GM08714 (cell line): ENCODE results near the gene RNF144A.

Experiments used
- H3K4me3 ChIP-seq: fragments of 200-500 bp; sonication (Bioruptor generic); 2 replicates; pipeline ENCODE4 v1.5.1; 2014; ENCODE audit warnings: mild to moderate bottlenecking, low read length, inconsistent platforms
- ZNF274 ChIP-seq: IDR thresholded peaks from 2 replicates; pipeline ENCODE4 v1.6.1; 2012; ENCODE audit warnings: mild to moderate bottlenecking, low read depth, low read length

The RNF144A gene

GRCh38 chr2:6977113-6977741 is 60.0 kb downstream of the RNF144A start:
- H3K4me3 ChIP-seq: no peak overlapping the region
- TF ChIP-seq ZNF274: no peak

- no peak overlapping the region for H3K4me3 ChIP-seq
- no peak for TF ChIP-seq ZNF274
Observed at GRCh38 chr2:6977786-6978185, 60.6 kb downstream of the RNF144A start.

- TF ChIP-seq ZNF274: no peak
- no peak overlapping the region for H3K4me3 ChIP-seq
Observed at GRCh38 chr2:6978991-6979390, 61.8 kb downstream of the RNF144A start.

- no peak overlapping the region for H3K4me3 ChIP-seq
- no peak for TF ChIP-seq ZNF274
Observed at GRCh38 chr2:6982449-6982848, 65.2 kb downstream of the RNF144A start.

GRCh38 chr2:6982934-6983589 is 65.8 kb downstream of the RNF144A start:
- no peak overlapping the region for H3K4me3 ChIP-seq
- TF ChIP-seq ZNF274: no peak

- TF ChIP-seq ZNF274: no peak
- no peak overlapping the region for H3K4me3 ChIP-seq
Observed at GRCh38 chr2:6986301-6986911, 69.2 kb downstream of the RNF144A start.

GRCh38 chr2:6986912-6987361 is 69.7 kb downstream of the RNF144A start:
- no peak overlapping the region for H3K4me3 ChIP-seq
- TF ChIP-seq ZNF274: no peak

- H3K4me3 ChIP-seq: no peak overlapping the region
- no peak for TF ChIP-seq ZNF274
Observed at GRCh38 chr2:6990871-6991270, 73.7 kb downstream of the RNF144A start.

GRCh38 chr2:6992794-6993228 is 75.6 kb downstream of the RNF144A start:
- TF ChIP-seq ZNF274: no peak

GRCh38 chr2:6993229-6993640 is 76.0 kb downstream of the RNF144A start:
- no peak overlapping the region for H3K4me3 ChIP-seq
- TF ChIP-seq ZNF274: no peak

More at GRCh38 chr2:6992794-6993228, 75.6 kb downstream of the RNF144A start:
- H3K4me3 ChIP-seq: no peak overlapping the region

- H3K4me3 ChIP-seq: no peak overlapping the region
- no peak for TF ChIP-seq ZNF274
Observed at GRCh38 chr2:6993936-6994335, 76.7 kb downstream of the RNF144A start.

- H3K4me3 ChIP-seq: no peak overlapping the region
- TF ChIP-seq ZNF274: no peak
Observed at GRCh38 chr2:6994536-6995128, 77.4 kb downstream of the RNF144A start.

- no peak overlapping the region for H3K4me3 ChIP-seq
- no peak for TF ChIP-seq ZNF274
Observed at GRCh38 chr2:6995391-6996097, 78.3 kb downstream of the RNF144A start.
